RWPE1 (cell line): ENCODE results near the gene PEX11G.

Source experiments
- CTCF ChIA-PET: fragments of 350-600 bp; sonication (Branson Sonifier 250); formaldehyde crosslinking; extraction: SDS; loops from one replicate; lab custom pipeline; 2021; lab: Yijun Ruan, JAX
- POLR2A ChIA-PET: fragments of 400-600 bp; formaldehyde crosslinking; extraction: SDS; loops from one replicate; lab custom pipeline; 2020; ENCODE audit warnings: antibody characterized with exemption; ENCODE audit not compliant: low non-redundant PET; lab: Yijun Ruan, JAX
- DNase-seq: peaks from one replicate; pipeline ENCODE4 v3.0.0; 2012; ENCODE audit warnings: low spot score
- H3K27ac ChIP-seq: fragments of 450-650 bp; 2 replicates; pipeline ENCODE4 v1.5.1; 2017
- TF ChIP-seq, protein P1 (sequence below): fragments of 450-650 bp; conservative IDR thresholded peaks from 2 replicates; pipeline ENCODE4 v1.5.1; 2017; ENCODE audit warnings: low read depth, mild to moderate bottlenecking

Gene PEX11G

DNA sequence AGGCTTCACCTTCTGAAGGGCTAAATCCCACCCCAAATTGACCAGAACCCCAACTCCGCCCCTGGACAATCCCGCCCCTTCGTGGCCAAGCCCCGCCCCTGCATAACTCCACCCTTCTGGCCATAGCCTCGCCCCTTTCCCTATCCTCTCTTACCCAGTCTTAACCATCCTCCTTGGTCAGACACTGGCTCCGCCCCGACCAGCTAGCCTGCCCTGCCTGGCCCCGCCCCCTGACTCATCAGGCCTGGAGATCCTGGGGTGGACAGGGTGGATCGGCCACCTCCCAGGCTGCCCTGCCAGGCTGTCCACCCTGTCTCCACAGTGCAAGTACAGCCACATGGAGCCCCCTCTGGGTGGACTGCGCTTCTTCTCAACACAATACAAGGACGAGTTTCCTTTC, 19.0 kb upstream of the PEX11G start:
- DNase-seq = peak; percentile 85
- TF ChIP-seq, protein P1, sequence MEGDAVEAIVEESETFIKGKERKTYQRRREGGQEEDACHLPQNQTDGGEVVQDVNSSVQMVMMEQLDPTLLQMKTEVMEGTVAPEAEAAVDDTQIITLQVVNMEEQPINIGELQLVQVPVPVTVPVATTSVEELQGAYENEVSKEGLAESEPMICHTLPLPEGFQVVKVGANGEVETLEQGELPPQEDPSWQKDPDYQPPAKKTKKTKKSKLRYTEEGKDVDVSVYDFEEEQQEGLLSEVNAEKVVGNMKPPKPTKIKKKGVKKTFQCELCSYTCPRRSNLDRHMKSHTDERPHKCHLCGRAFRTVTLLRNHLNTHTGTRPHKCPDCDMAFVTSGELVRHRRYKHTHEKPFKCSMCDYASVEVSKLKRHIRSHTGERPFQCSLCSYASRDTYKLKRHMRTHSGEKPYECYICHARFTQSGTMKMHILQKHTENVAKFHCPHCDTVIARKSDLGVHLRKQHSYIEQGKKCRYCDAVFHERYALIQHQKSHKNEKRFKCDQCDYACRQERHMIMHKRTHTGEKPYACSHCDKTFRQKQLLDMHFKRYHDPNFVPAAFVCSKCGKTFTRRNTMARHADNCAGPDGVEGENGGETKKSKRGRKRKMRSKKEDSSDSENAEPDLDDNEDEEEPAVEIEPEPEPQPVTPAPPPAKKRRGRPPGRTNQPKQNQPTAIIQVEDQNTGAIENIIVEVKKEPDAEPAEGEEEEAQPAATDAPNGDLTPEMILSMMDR = no peak
- peak overlapping the region; percentile 71 for H3K27ac ChIP-seq
- CTCF ChIA-PET = no interaction called here
- POLR2A ChIA-PET = no interaction called here

DNA sequence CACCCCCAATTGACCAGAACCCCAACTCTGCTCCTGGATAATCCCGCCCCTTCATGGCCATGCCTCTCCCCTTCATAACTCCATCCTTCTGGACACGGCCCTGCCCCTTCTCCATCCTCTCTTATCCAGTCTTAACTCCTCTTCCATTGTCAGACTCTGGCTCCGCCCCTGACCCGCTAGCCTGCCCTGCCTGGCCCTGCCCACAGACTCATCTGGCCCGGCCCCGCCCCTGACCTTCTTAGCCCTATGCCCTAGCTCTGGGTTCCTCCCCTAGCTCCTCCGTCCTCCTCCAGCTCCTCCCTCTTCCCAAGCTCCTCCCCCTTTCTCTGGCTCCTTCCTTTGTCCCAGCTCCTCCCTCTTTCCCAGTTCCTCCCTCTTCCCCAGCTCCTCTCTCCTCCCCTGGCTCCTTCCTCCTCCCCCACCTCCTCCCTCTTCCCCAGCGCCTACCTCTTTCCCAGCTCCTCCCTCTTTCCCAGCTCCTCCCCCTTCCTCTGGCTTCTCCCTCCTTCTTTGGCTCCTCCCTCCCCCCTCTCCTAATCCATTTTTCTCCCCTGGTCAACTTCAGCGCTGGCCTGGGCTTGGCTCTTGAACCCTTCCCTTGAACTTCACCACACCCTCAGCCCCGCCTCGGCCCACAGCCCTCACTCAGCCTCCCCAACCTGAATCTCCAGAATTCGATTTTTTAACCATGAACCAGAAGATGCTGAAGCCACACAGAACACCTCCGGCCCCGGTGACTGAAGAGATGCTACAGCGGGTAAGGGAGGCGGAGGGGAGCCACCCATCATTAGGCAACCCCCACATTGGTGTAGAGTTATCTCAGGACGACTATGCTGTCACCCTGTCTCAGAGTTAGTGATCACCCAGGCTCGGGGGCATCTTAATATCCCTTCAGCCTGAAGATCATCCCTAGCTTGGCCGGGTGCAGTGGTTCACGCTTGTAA, 17.8 kb upstream of the PEX11G start:
- DNase-seq = peak; percentile 84
- ChIA-PET CTCF (no interaction called here), POLR2A (interaction anchor here (0.8 to 1.0 kb wide), 2 partner anchors 12 to 17 kb away, joined by 3 read pairs; no protein-coding TSS in a partner anchor)
- peak overlapping the region; percentile 71 for H3K27ac ChIP-seq
- TF ChIP-seq, protein P1 = no peak

DNA sequence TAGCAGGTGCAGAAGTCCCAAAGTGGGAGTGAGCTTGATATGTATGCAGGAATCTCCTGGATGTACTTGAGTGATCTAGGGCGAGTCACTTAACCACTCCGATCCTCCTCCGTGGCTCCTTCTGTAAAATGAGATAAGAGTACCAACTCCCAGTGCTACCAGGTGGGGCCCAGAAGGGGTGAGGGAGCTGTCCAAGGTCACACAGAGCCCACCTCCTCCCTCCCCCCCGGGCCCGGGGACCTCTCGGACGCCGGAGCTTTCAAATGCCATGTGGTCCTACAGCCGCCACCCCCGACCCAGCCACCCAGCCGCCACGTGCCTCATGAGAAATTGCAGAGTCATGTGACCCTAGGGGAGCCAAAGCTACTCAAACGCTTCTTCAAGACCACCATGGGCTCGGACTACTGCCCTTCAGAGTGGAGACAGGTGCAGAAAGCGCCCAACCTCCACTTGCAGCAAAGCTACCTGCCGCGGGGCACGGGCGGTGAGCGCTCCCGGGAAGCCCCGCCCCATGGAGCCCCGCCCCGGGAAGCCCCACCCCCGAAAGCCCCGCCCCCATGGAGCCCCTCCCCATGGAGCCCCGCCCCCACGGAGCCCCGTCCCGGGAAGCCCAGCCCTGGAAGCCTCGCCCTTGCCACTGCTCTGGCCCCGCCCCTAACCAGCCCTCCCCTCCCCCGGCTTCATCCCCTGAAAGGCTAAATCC, 17.0 kb upstream of the PEX11G start:
- TF ChIP-seq, protein P1 = no peak
- H3K27ac ChIP-seq = peak overlapping the region; percentile 71
- CTCF ChIA-PET = interaction anchor here (0.8 kb wide), 1 partner anchor 164 kb away, joined by 3 read pairs; no protein-coding TSS in a partner anchor
- DNase-seq = peak; percentile 81
- POLR2A ChIA-PET = interaction anchor here (0.8 kb wide), 1 partner anchor 18 kb away, joined by 3 read pairs; no protein-coding TSS in a partner anchor

DNA sequence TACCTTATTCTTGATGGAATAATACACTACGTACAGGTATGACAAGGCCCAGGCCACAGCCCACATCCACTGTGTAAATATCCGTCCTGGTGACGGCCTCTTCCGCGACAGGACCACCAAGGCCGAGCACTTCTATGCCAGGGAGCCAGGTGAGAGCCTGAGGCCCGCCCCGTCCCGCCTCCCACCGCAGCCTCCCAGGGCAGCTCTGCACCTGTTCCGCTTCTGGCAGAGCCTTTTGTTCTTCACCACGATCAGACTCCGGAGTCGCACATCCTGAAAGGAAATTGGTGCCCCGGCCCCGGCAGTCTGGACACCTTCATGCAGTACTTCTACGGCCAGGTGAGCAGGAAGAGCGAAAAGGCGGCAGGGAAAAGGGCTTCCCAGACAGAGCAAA, 16.4 kb upstream of the PEX11G start:
- POLR2A ChIA-PET = no interaction called here
- peak overlapping the region; percentile 71; the same call in 1 of the 2 replicates for H3K27ac ChIP-seq
- DNase-seq = no peak
- CTCF ChIA-PET = interaction anchor here (0.7 to 0.8 kb wide), 2 partner anchors 163 to 433 kb away, joined by 3 to 6 read pairs; no protein-coding TSS in a partner anchor
- TF ChIP-seq, protein P1 = no peak

DNA sequence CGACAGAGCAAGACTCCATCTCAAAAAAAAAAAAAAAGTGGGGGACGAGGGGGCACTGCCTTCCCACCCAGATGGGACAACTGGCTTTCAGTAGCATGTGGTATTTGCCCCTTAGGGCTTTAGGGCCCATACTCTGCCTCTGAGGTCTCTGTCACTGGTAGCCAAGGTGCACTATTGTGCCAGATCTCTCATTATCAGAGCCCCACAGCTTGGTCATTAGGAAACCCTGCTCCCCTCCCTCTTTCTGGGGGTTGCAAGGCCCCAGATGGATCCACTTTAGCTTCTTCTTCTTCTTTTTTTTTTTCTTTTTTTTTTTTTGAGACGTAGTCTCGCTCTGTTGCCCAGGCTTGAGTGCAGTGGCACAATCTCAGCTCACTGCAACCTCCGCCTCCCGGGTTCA, 15.8 kb upstream of the PEX11G start:
- POLR2A ChIA-PET = no interaction called here
- CTCF ChIA-PET = interaction anchor here (0.7 kb wide), 2 partner anchors 122 to 434 kb away, joined by 3 to 6 read pairs; no protein-coding TSS in a partner anchor
- H3K27ac ChIP-seq = no peak overlapping the region
- TF ChIP-seq, protein P1 = no peak
- no peak for DNase-seq

DNA sequence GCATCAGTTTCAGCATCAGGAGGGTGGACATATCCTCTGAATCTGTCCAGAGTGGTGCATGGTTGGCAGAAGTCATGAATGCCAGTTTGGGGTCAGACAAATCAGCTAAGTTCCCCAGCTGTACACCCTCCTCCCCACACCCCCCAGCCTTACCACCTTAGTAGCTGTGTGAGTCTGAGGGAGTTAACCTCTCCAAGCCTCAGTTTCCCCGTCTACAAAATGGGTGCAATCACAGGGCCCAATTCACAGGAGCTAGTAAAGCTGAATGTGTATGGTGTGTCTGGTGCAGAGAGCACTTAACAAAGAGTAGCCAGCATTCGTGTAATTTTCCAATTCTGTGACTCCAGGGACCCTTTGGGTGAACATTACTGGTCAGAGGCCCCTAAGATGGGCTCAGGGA, 13.7 kb upstream of the PEX11G start:
- CTCF ChIA-PET = no interaction called here
- POLR2A ChIA-PET = no interaction called here
- TF ChIP-seq, protein P1 = no peak
- no peak overlapping the region for H3K27ac ChIP-seq
- DNase-seq = no peak
